SK-N-SH treated with all-trans-retinoic acid at 6 μM for 48 hours (cell line): ENCODE measurements around the gene TMEM86A.

ENCODE experiments used
- ARNTL ChIP-seq: fragments of 450-650 bp; formaldehyde crosslinking; IDR thresholded peaks from 2 replicates; pipeline ENCODE4 v1.5.0; 2020; ENCODE audit warnings: low read depth, mild to moderate bottlenecking, moderate library complexity, borderline replicate concordance
- PPARA ChIP-seq: fragments of 250-450 bp; sonication (Bioruptor Pico); IDR thresholded peaks from 2 replicates; pipeline ENCODE4 v1.5.0; 2020; ENCODE audit warnings: mild to moderate bottlenecking, borderline replicate concordance
- TCF4 ChIP-seq: fragments of 250-450 bp; sonication (Bioruptor Pico); IDR thresholded peaks from 2 replicates; pipeline ENCODE4 v1.8.0; 2021; ENCODE audit warnings: mild to moderate bottlenecking, moderate library complexity, borderline replicate concordance

- no peak for TF ChIP-seq ARNTL
- TF ChIP-seq TCF4 (CRISPR knock-in tag): no peak
- TF ChIP-seq PPARA (CRISPR knock-in tag): no peak
Measured at GRCh38 chr11:18720091-18720807, 21.7 kb downstream of the TMEM86A start.
